ENCODE data around the gene RPUSD1.

The RPUSD1 gene

DNA sequence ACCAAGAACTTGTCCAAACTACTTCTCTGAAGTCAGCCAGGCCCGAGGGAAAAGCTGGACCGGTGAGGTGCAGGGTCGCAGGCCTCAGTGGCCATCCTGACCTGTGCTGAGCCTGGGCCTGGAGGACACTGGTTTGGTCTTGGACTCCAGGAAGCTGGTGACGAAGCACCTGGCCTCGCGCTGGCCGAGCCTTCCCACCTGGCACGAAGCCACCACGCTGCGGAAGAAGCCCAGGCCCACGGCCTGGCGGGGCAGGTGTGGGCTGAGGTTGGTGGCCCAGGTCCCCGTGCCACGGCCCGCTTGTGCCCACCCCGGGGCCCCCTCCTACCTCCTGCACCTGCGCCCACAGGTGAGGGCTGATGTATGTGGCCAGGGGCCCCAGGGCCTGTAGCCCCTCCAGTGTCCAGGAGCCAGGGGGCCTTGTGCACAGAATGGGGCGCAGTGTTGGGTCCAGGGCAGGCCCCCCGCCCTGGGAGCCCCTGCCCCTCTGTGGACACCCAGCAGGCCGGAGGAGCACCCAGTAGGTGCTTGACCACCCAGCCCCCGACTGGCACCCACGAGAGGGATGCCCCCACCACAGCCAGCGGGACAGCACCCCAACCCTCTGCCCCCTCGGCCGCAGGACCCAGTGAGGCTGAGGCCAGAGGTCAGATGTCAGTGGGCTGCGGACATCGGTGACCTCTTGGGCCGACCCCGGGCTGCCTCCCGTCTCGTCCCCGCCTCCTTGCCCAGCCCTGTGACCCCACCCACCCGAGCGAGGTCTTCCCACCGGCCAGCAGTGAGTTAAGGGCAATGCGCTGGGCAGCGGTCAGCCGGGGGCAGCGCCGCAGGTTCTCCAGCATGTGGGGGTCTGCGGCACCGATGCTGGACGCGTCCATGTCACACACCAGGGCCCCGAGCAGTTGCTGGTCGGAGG lies 13.8 kb downstream of the RPUSD1 start:
- WGBS (ENCODE audit: insufficient coverage), result 92% methylated on average over 32 of the region's 46 CpGs
- peaks cover 0 to 7% (median 3%) of the 10 kb centered on the region in 5 experiments for H3K27me3 ChIP-seq (replicated peaks in 2 of 5; ENCODE audit: control insufficient read depth in 4 of 5, insufficient read depth in 5 of 5, low read length in 4 of 5)
- H3K4me3 ChIP-seq (ENCODE audit: control insufficient read depth in 1 of 7, extremely low read depth in 1 of 7, insufficient read depth in 4 of 7, low read depth in 2 of 7, low read length in 6 of 7), result no peak overlapping the region
- H3K36me3 ChIP-seq (ENCODE audit: control insufficient read depth in 4 of 4, insufficient read depth in 4 of 4, low read length in 3 of 4), result no peaks in the 10 kb centered on the region
- H3K27ac ChIP-seq (ENCODE audit: insufficient read depth in 1 of 2, low read depth in 1 of 2, low read length in 2 of 2, poor library complexity in 1 of 2, severe bottlenecking in 2 of 2), result no peak overlapping the region
- H3K4me1 ChIP-seq (ENCODE audit: control extremely low read depth in 1 of 4, control insufficient read depth in 4 of 4, insufficient read depth in 4 of 4, low read length in 3 of 4), result peaks cover 0 to 8% (median 5%) of the 10 kb centered on the region in 4 experiments
- POLR2A ChIA-PET, result no interaction called here
- CTCF ChIA-PET, result no interaction called here
- no peak for DNase-seq
- no peaks in the 10 kb centered on the region for H3K9me3 ChIP-seq (ENCODE audit: control extremely low read depth in 1 of 5, control insufficient read depth in 4 of 5, insufficient read depth in 2 of 5, low read depth in 1 of 5, low read length in 4 of 5)

- Histone ChIP-seq H3K9me3 (ENCODE audit: control extremely low read depth in 1 of 5, control insufficient read depth in 4 of 5, insufficient read depth in 2 of 5, low read depth in 1 of 5, low read length in 4 of 5) (no peaks in the 10 kb centered on the region), H3K27ac (ENCODE audit: insufficient read depth in 1 of 2, low read depth in 1 of 2, low read length in 2 of 2, poor library complexity in 1 of 2, severe bottlenecking in 2 of 2) (no peak overlapping the region), H3K36me3 (ENCODE audit: control insufficient read depth in 4 of 4, insufficient read depth in 4 of 4, low read length in 3 of 4) (no peaks in the 10 kb centered on the region), H3K4me3 (ENCODE audit: control insufficient read depth in 1 of 7, extremely low read depth in 1 of 7, insufficient read depth in 4 of 7, low read depth in 2 of 7, low read length in 6 of 7) (no peak overlapping the region), H3K4me1 (ENCODE audit: control extremely low read depth in 1 of 4, control insufficient read depth in 4 of 4, insufficient read depth in 4 of 4, low read length in 3 of 4) (peaks cover 0 to 9% (median 4%) of the 10 kb centered on the region in 4 experiments), H3K27me3 (replicated peaks in 2 of 5; ENCODE audit: control insufficient read depth in 4 of 5, insufficient read depth in 5 of 5, low read length in 4 of 5) (peaks cover 0 to 2% (median 0%) of the 10 kb centered on the region in 5 experiments)
- no peak for DNase-seq
- 97% methylated on average over 8 of the region's 18 CpGs for WGBS (ENCODE audit: insufficient coverage)
- POLR2A ChIA-PET, result no interaction called here
- CTCF ChIA-PET, result interaction anchor here (0.9 to 1.6 kb wide), 3 partner anchors 12 to 27 kb away, joined by 3 to 4 read pairs (median 3); no protein-coding TSS in a partner anchor
These were observed 15.2 kb downstream of the RPUSD1 start for GRCh38 chr16:772959-773358.

DNA sequence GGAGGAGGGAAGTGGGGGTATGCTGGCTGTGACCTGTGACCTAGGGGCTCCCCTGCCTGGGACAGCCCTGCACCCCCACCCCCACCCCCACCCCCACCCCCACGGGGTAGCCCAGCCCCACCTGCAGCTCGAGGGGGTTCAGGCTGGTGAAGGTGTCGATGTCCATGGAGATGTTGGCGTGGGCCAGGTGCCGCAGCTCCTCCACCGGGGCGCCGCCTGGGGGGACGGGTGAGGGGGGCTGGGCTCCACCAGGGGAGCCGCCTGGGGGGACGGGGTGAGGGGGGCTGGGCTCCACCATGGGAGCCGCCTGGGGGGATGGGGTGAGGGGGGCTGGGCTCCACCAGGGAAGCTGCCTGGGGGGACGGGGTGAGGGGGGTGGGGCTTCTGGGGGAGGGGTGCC lies 17.8 kb downstream of the RPUSD1 start:
- POLR2A ChIA-PET, result no interaction called here

GRCh38 chr16:769934-770333 lies 18.2 kb downstream of the RPUSD1 start:
- POLR2A ChIA-PET, result no interaction called here
- 93% methylated on average over 13 of the region's 19 CpGs for WGBS (ENCODE audit: insufficient coverage)

More for the DNA sequence above, 17.8 kb downstream of the RPUSD1 start:
- Histone ChIP-seq H3K27ac (ENCODE audit: insufficient read depth in 1 of 2, low read depth in 1 of 2, low read length in 2 of 2, poor library complexity in 1 of 2, severe bottlenecking in 2 of 2) (no peak overlapping the region), H3K36me3 (ENCODE audit: control insufficient read depth in 4 of 4, insufficient read depth in 4 of 4, low read length in 3 of 4) (no peaks in the 10 kb centered on the region), H3K4me3 (ENCODE audit: control insufficient read depth in 1 of 7, extremely low read depth in 1 of 7, insufficient read depth in 4 of 7, low read depth in 2 of 7, low read length in 6 of 7) (no peak overlapping the region), H3K27me3 (replicated peaks in 2 of 5; ENCODE audit: control insufficient read depth in 4 of 5, insufficient read depth in 5 of 5, low read length in 4 of 5) (no peaks in the 10 kb centered on the region), H3K9me3 (ENCODE audit: control extremely low read depth in 1 of 5, control insufficient read depth in 4 of 5, insufficient read depth in 2 of 5, low read depth in 1 of 5, low read length in 4 of 5) (no peaks in the 10 kb centered on the region), H3K4me1 (ENCODE audit: control extremely low read depth in 1 of 4, control insufficient read depth in 4 of 4, insufficient read depth in 4 of 4, low read length in 3 of 4) (peaks cover 0 to 11% (median 0%) of the 10 kb centered on the region in 4 experiments)
- CTCF ChIA-PET, result interaction anchor here (1.2 to 1.3 kb wide), 2 partner anchors 11 to 14 kb away, joined by 3 to 8 read pairs; no protein-coding TSS in a partner anchor
- no peak for DNase-seq
- no CpG with 5 or more reads among the region's 13 CpGs for whole genome bisulfite sequencing (ENCODE audit: insufficient coverage)

DNA sequence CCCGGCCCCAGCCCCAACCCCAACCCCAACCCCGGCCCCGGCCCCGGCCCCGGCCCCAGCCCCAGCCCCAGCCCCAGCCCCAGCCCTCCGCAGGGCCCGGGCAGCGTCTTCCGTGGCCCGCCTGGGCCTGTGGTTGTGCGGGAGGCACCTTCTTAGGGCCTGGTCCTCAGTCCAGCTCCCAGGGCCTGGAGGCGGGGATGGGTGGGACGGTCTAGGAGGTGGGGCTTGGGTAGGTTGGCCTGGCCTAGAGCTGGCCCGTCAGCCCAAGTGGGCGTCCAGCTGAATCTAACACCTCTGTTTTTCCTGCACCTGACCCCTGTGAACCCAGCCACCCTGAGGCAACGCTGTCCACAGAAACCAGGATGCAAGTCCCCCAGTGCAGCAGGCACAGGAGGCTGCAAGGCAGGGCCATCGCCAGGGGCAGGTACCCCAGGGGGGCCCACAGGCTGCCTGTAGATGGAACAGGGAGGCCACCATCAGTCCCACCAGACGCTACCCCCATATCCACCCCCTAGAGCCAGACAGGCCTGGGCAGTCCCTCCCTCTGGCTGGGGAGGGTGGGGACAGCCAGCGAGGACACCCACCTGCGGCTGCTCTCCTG lies 18.9 kb downstream of the RPUSD1 start:
- Histone ChIP-seq H3K27ac (ENCODE audit: insufficient read depth in 1 of 2, low read depth in 1 of 2, low read length in 2 of 2, poor library complexity in 1 of 2, severe bottlenecking in 2 of 2) (no peak overlapping the region), H3K36me3 (ENCODE audit: control insufficient read depth in 4 of 4, insufficient read depth in 4 of 4, low read length in 3 of 4) (no peaks in the 10 kb centered on the region), H3K27me3 (replicated peaks in 2 of 5; ENCODE audit: control insufficient read depth in 4 of 5, insufficient read depth in 5 of 5, low read length in 4 of 5) (no peaks in the 10 kb centered on the region), H3K4me1 (ENCODE audit: control extremely low read depth in 1 of 4, control insufficient read depth in 4 of 4, insufficient read depth in 4 of 4, low read length in 3 of 4) (peaks cover 0 to 11% (median 0%) of the 10 kb centered on the region in 4 experiments), H3K9me3 (ENCODE audit: control extremely low read depth in 1 of 5, control insufficient read depth in 4 of 5, insufficient read depth in 2 of 5, low read depth in 1 of 5, low read length in 4 of 5) (no peaks in the 10 kb centered on the region), H3K4me3 (ENCODE audit: control insufficient read depth in 1 of 7, extremely low read depth in 1 of 7, insufficient read depth in 4 of 7, low read depth in 2 of 7, low read length in 6 of 7) (peak overlapping the region in 1 of 7 experiments; percentile 26)
- DNase-seq, result no peak
- 97% methylated on average over 6 of the region's 20 CpGs for WGBS (ENCODE audit: insufficient coverage)
- POLR2A ChIA-PET, result no interaction called here
- CTCF ChIA-PET, result no interaction called here

More at GRCh38 chr16:769934-770333, 18.2 kb downstream of the RPUSD1 start:
- H3K36me3 ChIP-seq (ENCODE audit: control insufficient read depth in 4 of 4, insufficient read depth in 4 of 4, low read length in 3 of 4), result no peaks in the 10 kb centered on the region
- H3K27ac ChIP-seq (ENCODE audit: insufficient read depth in 1 of 2, low read depth in 1 of 2, low read length in 2 of 2, poor library complexity in 1 of 2, severe bottlenecking in 2 of 2), result no peak overlapping the region
- CTCF ChIA-PET, result interaction anchor here (1.2 kb wide), 1 partner anchor 10 kb away, joined by 3 read pairs; no protein-coding TSS in a partner anchor
- H3K9me3 ChIP-seq (ENCODE audit: control extremely low read depth in 1 of 5, control insufficient read depth in 4 of 5, insufficient read depth in 2 of 5, low read depth in 1 of 5, low read length in 4 of 5), result no peaks in the 10 kb centered on the region
- no peak for DNase-seq
- no peaks in the 10 kb centered on the region for H3K27me3 ChIP-seq (replicated peaks in 2 of 5; ENCODE audit: control insufficient read depth in 4 of 5, insufficient read depth in 5 of 5, low read length in 4 of 5)
- H3K4me1 ChIP-seq (ENCODE audit: control extremely low read depth in 1 of 4, control insufficient read depth in 4 of 4, insufficient read depth in 4 of 4, low read length in 3 of 4), result peaks cover 0 to 11% (median 0%) of the 10 kb centered on the region in 4 experiments
- H3K4me3 ChIP-seq (ENCODE audit: control insufficient read depth in 1 of 7, extremely low read depth in 1 of 7, insufficient read depth in 4 of 7, low read depth in 2 of 7, low read length in 6 of 7), result no peak overlapping the region

DNA sequence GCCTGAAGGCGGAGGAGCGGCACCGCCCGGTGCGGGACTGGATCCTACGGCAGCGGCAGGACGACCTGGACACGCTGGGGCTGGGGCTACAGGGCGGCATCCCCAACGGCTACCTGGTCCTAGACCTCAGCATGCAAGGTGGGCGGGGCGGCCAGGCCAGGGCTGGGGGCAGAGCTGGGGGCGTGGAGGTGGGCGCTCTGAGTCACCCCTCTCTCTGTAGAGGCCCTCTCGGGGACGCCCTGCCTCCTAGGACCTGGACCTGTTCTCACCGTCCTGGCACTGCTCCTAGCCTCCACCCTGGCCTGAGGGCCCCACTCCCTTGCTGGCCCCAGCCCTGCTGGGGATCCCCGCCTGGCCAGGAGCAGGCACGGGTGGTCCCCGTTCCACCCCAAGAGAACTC lies 19.8 kb downstream of the RPUSD1 start:
- CTCF ChIA-PET, result no interaction called here
- H3K36me3 ChIP-seq (ENCODE audit: control insufficient read depth in 4 of 4, insufficient read depth in 4 of 4, low read length in 3 of 4), result no peaks in the 10 kb centered on the region
- H3K27me3 ChIP-seq (replicated peaks in 2 of 5; ENCODE audit: control insufficient read depth in 4 of 5, insufficient read depth in 5 of 5, low read length in 4 of 5), result no peaks in the 10 kb centered on the region
- no peak for DNase-seq
- POLR2A ChIA-PET, result interaction anchor here (0.5 kb wide), 1 partner anchor 20 kb away, joined by 3 read pairs; no protein-coding TSS in a partner anchor
- H3K4me1 ChIP-seq (ENCODE audit: control extremely low read depth in 1 of 4, control insufficient read depth in 4 of 4, insufficient read depth in 4 of 4, low read length in 3 of 4), result peaks cover 0 to 11% (median 0%) of the 10 kb centered on the region in 4 experiments
- H3K4me3 ChIP-seq (ENCODE audit: control insufficient read depth in 1 of 7, extremely low read depth in 1 of 7, insufficient read depth in 4 of 7, low read depth in 2 of 7, low read length in 6 of 7), result peak overlapping the region in 1 of 7 experiments; percentile 36
- 97% methylated on average over 13 of the region's 21 CpGs for WGBS (ENCODE audit: insufficient coverage)
- no peaks in the 10 kb centered on the region for H3K9me3 ChIP-seq (ENCODE audit: control extremely low read depth in 1 of 5, control insufficient read depth in 4 of 5, insufficient read depth in 2 of 5, low read depth in 1 of 5, low read length in 4 of 5)
- H3K27ac ChIP-seq (ENCODE audit: insufficient read depth in 1 of 2, low read depth in 1 of 2, low read length in 2 of 2, poor library complexity in 1 of 2, severe bottlenecking in 2 of 2), result no peak overlapping the region

Measured in common myeloid progenitor, CD34-positive (primary cell).